GM19372 (cell line): ENCODE measurements around the gene THSD4.

Experiments
- ATAC-seq: cut with Tn5 transposase; IDR thresholded peaks from one replicate; pipeline ENCODE4 v1.9.1; 2021; ENCODE audit warnings: mild to moderate bottlenecking, low read depth, moderate library complexity; ENCODE audit not compliant: unreplicated experiment

THSD4 gene

GRCh38 chr15:71335591-71335990, 220.3 kb downstream of the THSD4 start:
- no peak for ATAC-seq

DNA sequence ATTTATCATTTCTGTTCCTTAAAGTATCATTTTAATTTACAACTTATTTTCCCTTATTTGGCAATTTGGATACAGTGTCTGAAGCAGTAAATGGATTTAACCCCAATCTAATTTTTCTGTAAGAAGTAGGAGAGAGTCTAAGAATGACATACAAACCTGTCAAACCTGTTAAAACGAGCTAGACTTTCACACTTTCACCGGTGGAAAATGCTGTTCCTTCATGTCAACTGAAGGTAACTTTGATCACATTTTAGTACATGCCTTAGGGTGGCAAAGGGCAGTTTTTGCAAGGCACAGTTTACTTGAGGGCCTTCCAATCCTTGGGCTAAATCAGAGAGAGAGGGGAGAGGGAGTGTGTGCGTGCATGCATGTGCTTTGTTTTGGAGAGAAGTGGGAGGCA, 221.4 kb downstream of the THSD4 start:
- no peak for ATAC-seq

- ATAC-seq: no peak
Measured at GRCh38 chr15:71337197-71337845, 222.1 kb downstream of the THSD4 start.

GRCh38 chr15:71338265-71338664, 223.0 kb downstream of the THSD4 start:
- no peak for ATAC-seq

DNA sequence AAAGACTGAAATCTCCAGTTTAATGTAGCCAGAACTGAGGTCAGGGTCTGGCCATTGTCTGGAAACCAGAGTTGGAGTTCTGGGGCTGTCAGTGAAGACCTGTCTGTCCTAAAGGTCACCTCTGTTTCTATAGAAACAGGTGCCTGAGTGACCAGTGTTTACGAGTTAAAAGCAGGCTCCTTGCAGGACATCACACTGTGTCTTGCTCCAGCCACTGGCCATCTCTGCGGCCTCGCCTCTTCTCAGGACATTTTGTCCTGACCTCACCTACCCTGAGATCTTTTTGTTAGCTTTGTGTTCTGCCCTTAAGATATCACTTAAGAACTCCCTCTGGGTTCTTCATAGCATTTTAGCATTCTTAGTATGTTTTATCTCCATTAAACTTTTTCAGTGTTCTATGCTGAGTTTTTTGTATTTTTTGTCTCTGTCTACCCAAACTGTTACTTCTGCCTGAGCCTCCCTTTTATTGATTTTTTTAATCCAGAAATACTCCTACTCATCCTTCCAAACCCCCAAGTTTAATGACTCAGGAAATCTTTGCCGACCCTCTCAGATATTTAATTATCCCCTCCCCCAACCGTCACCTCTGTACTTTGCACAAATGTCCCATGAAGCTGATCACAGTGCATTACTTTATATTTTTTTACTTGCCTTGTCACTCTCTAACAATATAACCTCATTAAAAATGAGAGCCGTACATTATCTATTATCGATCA, 223.7 kb downstream of the THSD4 start:
- no peak for ATAC-seq

- no peak for ATAC-seq
Measured at GRCh38 chr15:71341811-71342550, 226.7 kb downstream of the THSD4 start.

- ATAC-seq: no peak
Measured at GRCh38 chr15:71342658-71343057, 227.4 kb downstream of the THSD4 start.

DNA sequence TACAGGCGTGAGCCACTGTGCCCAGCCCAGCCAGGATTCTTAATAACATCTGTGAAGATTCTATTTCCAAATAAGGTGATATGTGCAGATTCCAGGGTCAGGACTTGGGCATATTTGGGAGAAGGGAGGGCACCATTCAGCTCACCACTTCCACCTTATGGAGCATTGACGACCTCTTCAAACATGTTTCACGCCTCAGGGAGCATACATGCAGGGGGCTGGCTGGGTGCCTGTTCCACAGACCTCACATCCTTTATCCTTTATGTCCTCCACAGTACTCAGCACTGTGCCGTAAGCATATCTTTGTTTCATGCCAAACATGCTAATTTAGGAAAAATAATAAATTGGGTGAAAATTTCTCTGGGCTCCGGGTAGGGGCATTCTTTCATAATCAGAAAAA, 229.0 kb downstream of the THSD4 start:
- ATAC-seq: no peak

DNA sequence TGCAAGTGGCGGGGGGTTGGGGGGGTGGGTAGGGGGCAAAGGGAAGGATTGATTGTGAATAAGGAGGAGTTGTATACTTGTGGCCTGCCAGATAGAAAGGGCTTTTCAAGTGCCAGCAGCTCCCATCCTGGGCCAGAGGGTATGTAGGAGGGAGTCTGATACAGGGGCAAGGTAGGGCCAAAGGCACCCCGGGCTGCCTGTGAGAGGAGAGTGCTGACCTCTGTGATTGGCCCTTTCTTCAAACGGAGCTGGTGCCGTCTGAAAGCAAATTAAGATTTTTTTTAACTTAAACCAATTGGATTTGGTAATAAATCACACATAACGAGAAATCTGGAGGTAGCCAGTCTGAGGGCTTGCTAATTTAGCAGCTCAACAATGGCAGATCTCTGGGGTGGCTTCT, 229.9 kb downstream of the THSD4 start:
- ATAC-seq: no peak

DNA sequence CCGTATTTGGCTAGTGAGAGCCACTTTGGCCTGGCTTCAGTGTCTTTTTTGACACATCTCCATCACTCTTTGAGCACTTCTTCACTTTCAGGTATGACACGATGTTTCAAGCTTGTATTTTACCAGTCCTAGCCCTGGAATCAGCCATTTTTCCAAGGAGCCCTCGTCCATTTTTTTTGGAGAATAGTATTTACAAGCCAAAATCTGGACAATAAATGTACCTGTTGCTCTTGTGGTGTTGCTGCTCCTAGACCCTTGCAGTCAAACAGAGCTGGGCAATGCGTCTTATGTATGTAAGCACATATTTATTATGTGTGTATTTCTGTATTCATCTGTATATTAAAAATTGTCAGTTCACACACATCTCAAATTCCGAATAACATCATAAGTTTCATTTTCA, 231.2 kb downstream of the THSD4 start:
- ATAC-seq: no peak

- no peak for ATAC-seq
Measured at GRCh38 chr15:71348597-71348996, 233.3 kb downstream of the THSD4 start.

GRCh38 chr15:71349336-71349735, 234.1 kb downstream of the THSD4 start:
- ATAC-seq: no peak

DNA sequence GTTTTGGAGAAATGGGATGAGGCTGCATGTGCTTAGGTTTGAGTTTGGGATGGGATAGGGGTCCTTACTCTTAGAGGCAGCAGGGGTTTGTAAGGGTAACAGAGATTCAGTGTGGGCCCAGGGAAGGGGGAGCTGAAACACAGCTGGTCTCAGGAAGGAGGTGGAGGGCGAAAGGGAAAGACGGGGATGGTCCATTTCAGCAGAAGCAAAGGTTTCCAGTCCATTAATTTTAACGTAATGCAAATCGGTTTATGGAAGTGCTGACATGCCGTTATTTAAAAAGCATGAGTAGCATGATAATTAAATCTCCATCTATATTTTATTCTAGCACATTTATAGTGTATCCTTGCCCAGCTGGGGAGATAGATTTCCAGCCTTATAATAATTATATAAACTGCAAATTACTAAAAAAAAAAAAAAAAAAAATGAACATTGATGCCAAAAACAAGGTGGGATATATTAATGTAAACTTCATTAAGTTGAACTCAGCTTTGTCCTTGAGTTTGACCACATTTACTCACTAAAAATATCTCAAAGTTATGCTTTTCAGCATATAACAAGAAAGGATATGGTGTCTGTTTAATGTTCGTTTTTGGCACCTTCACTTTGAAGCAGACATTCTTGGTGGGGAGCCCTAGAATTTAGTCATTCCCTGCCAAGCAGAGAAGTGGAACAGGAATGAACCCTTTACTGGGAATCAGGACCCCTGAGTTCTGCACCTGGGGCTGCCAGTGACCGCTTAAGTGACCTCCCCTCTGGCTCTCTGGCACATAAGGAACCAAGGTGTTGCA, 234.7 kb downstream of the THSD4 start:
- ATAC-seq: no peak

- no peak for ATAC-seq
Measured at GRCh38 chr15:71350622-71351378, 235.5 kb downstream of the THSD4 start.

DNA sequence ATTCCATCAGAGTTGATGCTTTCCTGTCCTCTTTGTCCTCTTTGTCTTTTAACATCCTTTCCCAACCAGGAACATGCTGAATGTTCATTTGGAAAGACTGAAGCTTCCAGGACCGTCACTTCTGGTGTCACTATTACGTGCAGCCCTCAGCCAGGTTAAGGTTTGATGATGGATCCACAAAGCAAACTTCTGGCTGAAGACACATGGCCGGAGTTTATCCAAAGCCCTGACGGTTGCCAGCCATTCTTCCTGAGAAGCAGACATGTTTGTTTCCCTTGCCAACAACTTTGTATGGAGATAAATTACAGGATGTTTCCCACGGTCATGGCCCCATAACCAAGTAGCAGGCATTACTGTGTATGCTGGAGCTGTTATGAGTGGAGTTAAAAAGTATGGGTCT, 236.9 kb downstream of the THSD4 start:
- ATAC-seq: no peak

GRCh38 chr15:71352765-71353164, 237.5 kb downstream of the THSD4 start:
- no peak for ATAC-seq

- ATAC-seq: no peak
Measured at GRCh38 chr15:71353171-71353570, 237.9 kb downstream of the THSD4 start.

DNA sequence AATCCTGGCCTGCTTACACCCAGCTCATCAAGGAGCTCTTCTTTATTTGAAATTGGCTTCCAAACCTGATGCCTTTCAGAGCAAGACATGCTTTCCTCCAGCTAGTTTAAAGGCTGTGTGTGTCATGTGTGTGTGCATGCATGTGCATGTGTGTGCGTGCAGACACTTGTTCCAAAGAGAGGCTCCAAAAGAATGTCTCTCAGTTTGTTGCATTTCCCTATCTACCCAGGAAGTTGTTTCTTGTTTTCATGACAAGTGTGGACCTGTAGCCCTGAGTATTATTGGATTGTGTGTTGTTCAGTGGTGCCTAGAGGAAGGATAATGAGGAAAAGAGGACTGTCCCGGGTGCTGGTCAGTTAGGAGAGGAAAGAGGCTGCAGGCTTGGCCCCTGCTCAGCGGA, 240.0 kb downstream of the THSD4 start:
- no peak for ATAC-seq

DNA sequence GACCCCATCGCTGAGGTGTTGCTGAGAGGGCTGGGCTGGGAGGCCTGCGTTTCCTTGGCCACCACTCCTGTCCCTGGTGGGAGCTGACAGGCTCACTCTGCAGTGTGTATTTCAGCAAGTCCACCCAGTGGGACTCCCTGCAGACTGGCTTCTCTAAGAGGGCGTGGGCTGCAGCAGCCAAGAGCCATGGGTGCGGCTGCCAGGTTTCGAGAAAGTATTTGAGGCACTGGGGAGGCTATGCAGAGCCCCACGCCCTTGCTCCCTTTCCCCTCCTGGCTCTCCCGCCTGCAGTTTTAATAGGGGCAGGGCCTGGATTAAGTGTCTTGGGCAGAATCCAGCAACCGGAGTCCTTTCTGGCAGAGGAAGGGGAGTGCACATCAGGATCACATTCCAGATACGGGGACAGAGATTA, 242.1 kb downstream of the THSD4 start:
- no peak for ATAC-seq

DNA sequence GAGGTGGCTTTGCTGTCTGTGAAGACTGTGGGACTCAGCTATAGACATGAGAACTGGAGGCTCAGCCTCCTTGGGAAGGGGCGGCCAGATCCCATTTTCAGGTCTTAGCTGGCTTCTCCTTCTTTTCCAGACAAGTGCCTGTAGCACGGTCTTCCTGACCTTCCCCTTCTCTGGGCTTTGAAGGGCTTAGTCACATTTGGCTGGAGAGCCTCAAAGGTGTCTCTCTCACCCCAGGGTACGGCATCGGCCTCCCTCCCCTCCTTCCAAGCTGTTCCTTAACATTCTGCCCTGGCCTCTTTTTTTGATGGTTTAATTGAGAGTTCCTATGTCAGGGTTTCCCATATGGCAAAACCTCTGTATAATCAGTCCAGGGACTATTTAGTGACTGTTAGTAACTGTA, 242.7 kb downstream of the THSD4 start:
- no peak for ATAC-seq
